SIG-M5 (cell line): ENCODE data around the gene TMEM273.

ENCODE experiments used
- DNase-seq: peaks from one replicate; lab custom pipeline; 2025; lab: John Stamatoyannopoulos, UW

The TMEM273 gene

GRCh38 chr10:49115796-49116508 lies 72.2 kb downstream of the TMEM273 start:
- DNase-seq, result no peak

- no peak for DNase-seq
These were observed 73.0 kb downstream of the TMEM273 start, which contains the start of gene VSTM4 for GRCh38 chr10:49115015-49115795. VSTM4 (minus strand) TSS chr10:49115522; CDS start chr10:49115485, 37 bp downstream.

- no peak for DNase-seq
These were observed 73.5 kb downstream of the TMEM273 start for GRCh38 chr10:49114718-49115014.

DNA sequence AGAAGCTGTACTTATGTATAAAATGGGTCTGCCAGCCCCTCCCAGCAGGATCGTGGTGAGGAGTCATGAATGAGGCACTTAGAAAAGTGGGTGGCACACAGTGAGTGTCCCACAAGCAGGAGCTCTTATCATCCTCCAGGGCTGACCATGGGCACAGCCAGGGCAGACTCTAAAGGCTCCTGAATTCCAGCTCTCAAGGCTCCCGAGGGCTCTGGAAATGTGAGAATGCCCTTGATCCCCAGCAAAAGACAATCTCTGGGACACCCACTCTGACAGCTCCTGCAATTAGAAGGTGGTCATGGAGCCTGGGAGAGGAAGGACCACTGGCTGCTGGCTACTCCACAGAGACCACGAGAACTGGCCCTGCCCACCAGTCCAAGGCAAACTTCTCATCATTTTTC lies 74.5 kb downstream of the TMEM273 start:
- DNase-seq, result no peak

GRCh38 chr10:49112851-49113250 lies 75.3 kb downstream of the TMEM273 start:
- DNase-seq, result no peak

DNA sequence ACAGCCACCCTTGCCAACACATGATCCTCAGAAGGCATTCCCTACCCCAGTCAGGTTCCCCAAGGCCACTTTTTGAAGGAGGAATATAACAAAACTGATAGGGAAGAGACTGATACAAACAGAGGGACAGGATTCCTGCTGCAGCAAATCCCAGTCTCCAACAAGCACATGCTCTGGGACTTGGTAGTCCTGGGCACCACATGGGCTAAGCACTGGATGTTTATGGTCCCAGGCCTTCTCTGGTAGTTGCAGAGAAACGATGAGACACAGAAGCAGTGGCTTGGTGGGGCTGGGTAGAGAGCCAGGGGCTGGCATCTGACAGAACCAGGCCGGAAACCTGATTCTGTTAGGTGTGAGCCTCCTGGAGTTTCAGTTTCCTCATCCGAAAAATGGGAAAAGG lies 76.1 kb downstream of the TMEM273 start:
- no peak for DNase-seq

- DNase-seq, result no peak
These were observed 76.9 kb downstream of the TMEM273 start for GRCh38 chr10:49111320-49111698.

DNA sequence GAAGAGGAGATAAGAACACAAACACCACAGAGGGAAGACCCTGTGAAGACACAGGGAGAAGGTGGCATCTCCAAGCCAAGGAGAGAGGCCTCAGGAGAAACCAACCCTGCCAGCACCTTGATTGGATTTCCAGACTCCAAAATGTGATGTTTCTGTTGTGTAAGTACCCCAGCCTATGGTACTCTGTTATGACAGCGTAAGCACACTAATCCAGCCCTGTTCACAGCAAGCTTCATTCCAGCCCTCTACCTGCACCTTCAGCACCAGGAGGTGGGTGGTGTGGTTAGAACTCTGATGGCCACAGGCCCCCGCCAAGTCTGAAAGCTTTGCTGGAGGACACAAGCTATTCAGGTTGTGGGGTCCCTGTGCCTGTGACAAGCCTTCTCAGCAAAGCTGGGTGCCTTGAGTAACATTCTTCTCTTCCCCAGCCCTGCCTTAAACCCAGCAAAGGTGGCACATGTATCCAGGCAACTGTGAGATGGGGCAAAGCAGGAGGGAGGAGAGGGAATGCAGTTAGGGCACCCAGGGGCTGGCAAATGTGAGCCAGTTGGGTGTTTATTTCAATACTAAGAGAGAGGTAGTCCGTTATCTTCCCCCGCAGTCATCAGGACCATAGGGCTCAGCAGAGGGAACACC lies 77.4 kb downstream of the TMEM273 start:
- no peak for DNase-seq

DNA sequence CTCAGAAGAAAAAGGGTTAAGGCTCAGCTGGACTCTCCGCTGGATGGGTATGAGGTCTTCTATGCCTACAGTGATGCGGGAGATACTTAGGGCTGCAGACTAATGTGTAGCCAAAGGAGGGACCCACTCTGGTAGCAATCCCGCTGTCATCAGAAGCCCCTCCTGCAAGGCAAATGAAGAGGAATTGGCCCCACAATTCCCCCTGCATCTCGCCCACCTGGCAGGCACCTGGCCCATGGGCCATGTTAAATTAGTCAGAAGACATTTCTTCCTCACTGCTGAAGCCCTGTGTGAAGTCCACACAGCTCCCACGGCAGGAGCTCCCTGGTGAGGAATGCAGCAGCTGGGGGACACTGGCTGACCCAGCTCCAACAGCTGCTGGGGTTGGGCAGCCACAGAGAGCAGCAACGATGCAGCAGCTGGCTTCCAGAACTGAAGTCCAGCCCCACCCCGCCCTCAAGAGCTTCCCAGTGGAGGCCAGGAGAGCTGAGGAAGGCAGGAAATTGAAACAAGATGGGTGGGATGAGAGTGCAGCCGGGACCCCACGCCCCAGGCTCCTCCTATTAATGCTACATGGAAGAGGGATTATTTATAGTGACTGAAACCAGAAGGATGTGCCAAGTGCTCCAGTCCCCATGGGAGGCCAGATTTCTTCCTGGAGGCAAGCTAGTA lies 78.4 kb downstream of the TMEM273 start:
- no peak for DNase-seq

DNA sequence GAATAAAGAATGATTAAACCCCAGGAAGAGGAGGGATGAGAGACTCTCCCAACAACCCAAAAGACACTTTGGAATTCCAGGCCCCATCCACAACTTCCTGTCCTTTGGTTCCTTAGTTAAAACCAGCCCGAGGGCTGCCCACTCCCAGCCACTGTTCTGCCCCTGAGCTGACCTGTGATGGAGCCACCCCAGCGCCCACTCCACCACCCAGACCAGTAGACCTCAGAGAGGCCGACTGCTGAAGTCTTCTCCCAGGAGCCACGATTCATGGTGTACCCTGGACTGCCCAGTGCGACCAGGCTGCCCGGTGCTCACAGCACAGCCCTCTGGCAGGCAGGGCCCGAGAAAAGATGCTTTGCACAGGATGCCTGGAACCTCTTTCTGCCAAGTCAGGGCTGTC lies 79.5 kb downstream of the TMEM273 start:
- DNase-seq, result no peak

GRCh38 chr10:49107887-49108267 lies 80.3 kb downstream of the TMEM273 start:
- no peak for DNase-seq

DNA sequence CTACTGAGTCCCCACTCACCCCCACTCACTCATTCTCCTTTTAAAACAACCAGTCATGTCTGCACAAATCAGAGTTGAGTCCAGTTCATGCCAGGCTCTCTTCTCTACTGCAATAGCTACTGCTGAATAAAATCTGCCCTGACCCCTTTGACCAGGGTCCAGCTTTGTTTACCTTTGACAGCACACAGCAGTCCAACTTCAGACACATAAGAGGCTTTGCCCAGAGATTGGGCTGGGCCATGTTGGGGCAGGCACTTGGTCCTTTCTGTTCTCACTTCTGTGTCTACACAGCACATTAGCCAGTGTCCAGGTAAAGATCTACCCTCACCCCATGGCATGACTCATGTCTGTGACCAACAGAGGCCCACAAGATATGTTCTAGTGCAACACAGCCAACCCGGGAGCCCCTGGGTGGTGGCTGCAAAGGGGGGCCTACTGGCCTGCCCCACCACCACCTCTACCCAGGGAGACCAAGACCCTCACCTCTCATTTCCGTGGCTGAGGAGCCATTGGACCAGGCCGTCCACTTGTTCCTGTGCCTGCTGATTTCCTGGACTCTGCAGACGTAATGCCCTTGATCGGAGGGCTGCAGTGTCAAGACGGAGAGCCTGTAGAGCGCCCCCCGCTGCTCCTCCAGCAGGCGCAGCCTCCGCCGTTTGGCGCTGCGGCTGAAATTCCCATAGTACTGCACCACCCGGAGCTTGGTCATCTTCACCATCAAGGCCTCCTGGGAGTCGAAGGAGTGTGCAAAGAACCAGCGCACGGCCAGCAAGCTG lies 80.9 kb downstream of the TMEM273 start:
- no peak for DNase-seq

GRCh38 chr10:49106451-49106850 lies 81.7 kb downstream of the TMEM273 start:
- no peak for DNase-seq

GRCh38 chr10:49105076-49105475 lies 83.1 kb downstream of the TMEM273 start:
- no peak for DNase-seq
